ENCODE results near the gene HAGHL.

GRCh38 chr16:762595-763268 lies 35.8 kb downstream of the HAGHL start:
- TF ChIP-seq, protein P1, sequence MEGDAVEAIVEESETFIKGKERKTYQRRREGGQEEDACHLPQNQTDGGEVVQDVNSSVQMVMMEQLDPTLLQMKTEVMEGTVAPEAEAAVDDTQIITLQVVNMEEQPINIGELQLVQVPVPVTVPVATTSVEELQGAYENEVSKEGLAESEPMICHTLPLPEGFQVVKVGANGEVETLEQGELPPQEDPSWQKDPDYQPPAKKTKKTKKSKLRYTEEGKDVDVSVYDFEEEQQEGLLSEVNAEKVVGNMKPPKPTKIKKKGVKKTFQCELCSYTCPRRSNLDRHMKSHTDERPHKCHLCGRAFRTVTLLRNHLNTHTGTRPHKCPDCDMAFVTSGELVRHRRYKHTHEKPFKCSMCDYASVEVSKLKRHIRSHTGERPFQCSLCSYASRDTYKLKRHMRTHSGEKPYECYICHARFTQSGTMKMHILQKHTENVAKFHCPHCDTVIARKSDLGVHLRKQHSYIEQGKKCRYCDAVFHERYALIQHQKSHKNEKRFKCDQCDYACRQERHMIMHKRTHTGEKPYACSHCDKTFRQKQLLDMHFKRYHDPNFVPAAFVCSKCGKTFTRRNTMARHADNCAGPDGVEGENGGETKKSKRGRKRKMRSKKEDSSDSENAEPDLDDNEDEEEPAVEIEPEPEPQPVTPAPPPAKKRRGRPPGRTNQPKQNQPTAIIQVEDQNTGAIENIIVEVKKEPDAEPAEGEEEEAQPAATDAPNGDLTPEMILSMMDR (conservative IDR thresholded peaks at IDR 0.05; ENCODE audit: low read depth in 2 of 2), result no peak
- no peak for TF ChIP-seq ZNF114 (CRISPR knock-in tag; IDR thresholded peaks at IDR 0.05)
